Naive B cell (primary cell): ENCODE measurements around the gene SNTG2. TPM values are rescaled to one million over a fixed set of nuclear protein-coding genes. Genes with fewer than 3 reads are reported as not detected.
A peak's percentile ranks its signal among the peaks of the same experiment; 100 is the strongest.

Experiments used
- ATAC-seq, 2 donors: fragments of 150-1000 bp; cut with Tn5 transposase; 2 replicates each; pipeline ENCODE4 v1.10.0; 2021; ENCODE audit warnings: low read depth in 2 of 2, mild to moderate bottlenecking in 2 of 2, moderate library complexity in 2 of 2
- DNase-seq: peaks from one replicate; pipeline ENCODE4 v3.0.0; 2022
- H3K27ac Mint-ChIP-seq, 6 donors: one replicate each; pipeline ENCODE4 v1.8.0; 2020 to 2022; ENCODE audit warnings: mild to moderate bottlenecking in 6 of 6, mixed read lengths in 6 of 6, moderate library complexity in 5 of 6, inconsistent platforms in 2 of 6
- H3K27me3 Mint-ChIP-seq, 3 donors: one replicate each; pipeline ENCODE4 v1.8.0; 2021 to 2022; ENCODE audit warnings: mixed read lengths in 3 of 3, mild to moderate bottlenecking in 1 of 3
- H3K36me3 Mint-ChIP-seq, 2 donors: one replicate each; pipeline ENCODE4 v1.8.0; 2020 to 2022; ENCODE audit warnings: mixed read lengths in 2 of 2, inconsistent platforms in 1 of 2, mild to moderate bottlenecking in 1 of 2
- H3K4me1 Mint-ChIP-seq, 3 donors: one replicate each; pipeline ENCODE4 v1.8.0; 2020 to 2022; ENCODE audit warnings: mixed read lengths in 3 of 3, inconsistent platforms in 1 of 3, mild to moderate bottlenecking in 1 of 3, moderate library complexity in 1 of 3
- H3K4me3 Mint-ChIP-seq, 8 donors: one replicate each; pipeline ENCODE4 v1.8.0; 2020 to 2022; ENCODE audit warnings: mild to moderate bottlenecking in 8 of 8, mixed read lengths in 8 of 8, moderate library complexity in 8 of 8, inconsistent platforms in 2 of 8
- H3K9me3 Mint-ChIP-seq, 7 donors: one replicate each; pipeline ENCODE4 v1.8.0; 2020 to 2022; ENCODE audit warnings: mixed read lengths in 7 of 7, mild to moderate bottlenecking in 5 of 7, inconsistent platforms in 2 of 7, moderate library complexity in 1 of 7
- polyA plus RNA-seq, 6 donors: library from polyadenylated mRNA; unstranded; fragments of 300-500 nt; fragmentation: Illumina TruSeq; gene quantifications; one replicate each; pipeline ENCODE4 v1.2.3, GENCODE V29; 2021; ENCODE audit warnings: low read depth in 6 of 6

The SNTG2 gene
- polyA plus RNA-seq, 6 donors from 2014 or later: 1.8 to 9.2 (median 4.1) TPM

- H3K36me3 Mint-ChIP-seq: no peaks in the 10 kb centered on the region
- peaks cover 4 to 25% (median 21%) of the 10 kb centered on the region in 3 donors for H3K27me3 Mint-ChIP-seq
- peaks cover 0 to 5% (median 3%) of the 10 kb centered on the region in 7 donors for H3K9me3 Mint-ChIP-seq
- DNase-seq: no peak
- no peak for ATAC-seq
- peaks cover 0 to 2% (median 0%) of the 10 kb centered on the region in 3 donors for H3K4me1 Mint-ChIP-seq
- H3K27ac Mint-ChIP-seq: no peak overlapping the region
- peak overlapping the region in 1 of 8 donors; percentile 23 for H3K4me3 Mint-ChIP-seq
Observed at GRCh38 chr2:1037066-1037465, 86.4 kb downstream of the SNTG2 start.

- DNase-seq (no peak), ATAC-seq (no peak)
- no peaks in the 10 kb centered on the region for H3K36me3 Mint-ChIP-seq
- H3K27me3 Mint-ChIP-seq: peaks cover 0 to 30% (median 21%) of the 10 kb centered on the region in 3 donors
- no peak overlapping the region for H3K4me3 Mint-ChIP-seq
- no peak overlapping the region for H3K27ac Mint-ChIP-seq
- peaks cover 0 to 2% (median 0%) of the 10 kb centered on the region in 3 donors for H3K4me1 Mint-ChIP-seq
- H3K9me3 Mint-ChIP-seq: peaks cover 0 to 18% (median 10%) of the 10 kb centered on the region in 7 donors
Observed at GRCh38 chr2:1039549-1039948, 88.9 kb downstream of the SNTG2 start.

- no peak overlapping the region for H3K4me3 Mint-ChIP-seq
- peak overlapping the region in 1 of 6 donors; percentile 64 for H3K27ac Mint-ChIP-seq
- H3K9me3 Mint-ChIP-seq: peaks cover 0 to 33% (median 10%) of the 10 kb centered on the region in 7 donors
- ATAC-seq: no peak
- H3K27me3 Mint-ChIP-seq: peaks cover 2 to 42% (median 24%) of the 10 kb centered on the region in 3 donors
- H3K4me1 Mint-ChIP-seq: no peaks in the 10 kb centered on the region
- no peaks in the 10 kb centered on the region for H3K36me3 Mint-ChIP-seq
- no peak for DNase-seq
Observed at GRCh38 chr2:1041012-1041805, 90.6 kb downstream of the SNTG2 start.

GRCh38 chr2:1045109-1045508, 94.5 kb downstream of the SNTG2 start:
- ATAC-seq: no peak
- no peak overlapping the region for H3K4me3 Mint-ChIP-seq
- H3K9me3 Mint-ChIP-seq: peaks cover 0 to 56% (median 14%) of the 10 kb centered on the region in 7 donors
- no peak for DNase-seq
- no peak overlapping the region for H3K27ac Mint-ChIP-seq
- H3K36me3 Mint-ChIP-seq: peaks cover 0 to 3% of the 10 kb centered on the region in 2 donors
- H3K27me3 Mint-ChIP-seq: peaks cover 8 to 49% (median 20%) of the 10 kb centered on the region in 3 donors
- no peaks in the 10 kb centered on the region for H3K4me1 Mint-ChIP-seq

- Mint-ChIP-seq H3K27me3 (peaks cover 8 to 50% (median 14%) of the 10 kb centered on the region in 3 donors), H3K4me3 (no peak overlapping the region), H3K4me1 (no peaks in the 10 kb centered on the region), H3K27ac (no peak overlapping the region), H3K9me3 (peaks cover 0 to 56% (median 14%) of the 10 kb centered on the region in 7 donors), H3K36me3 (peaks cover 0 to 3% of the 10 kb centered on the region in 2 donors)
- DNase-seq (no peak), ATAC-seq (no peak)
Observed at GRCh38 chr2:1046067-1046466, 95.4 kb downstream of the SNTG2 start.

- H3K9me3 Mint-ChIP-seq: peaks cover 0 to 56% (median 14%) of the 10 kb centered on the region in 7 donors
- no peak overlapping the region for H3K4me3 Mint-ChIP-seq
- peaks cover 11 to 53% (median 20%) of the 10 kb centered on the region in 3 donors for H3K27me3 Mint-ChIP-seq
- ATAC-seq: peak; percentile 53 to 80
- no peak overlapping the region for H3K27ac Mint-ChIP-seq
- H3K4me1 Mint-ChIP-seq: no peaks in the 10 kb centered on the region
- peaks cover 0 to 3% of the 10 kb centered on the region in 2 donors for H3K36me3 Mint-ChIP-seq
- DNase-seq: peak; percentile 32
Observed at GRCh38 chr2:1047485-1047884, 96.8 kb downstream of the SNTG2 start.

GRCh38 chr2:1049691-1050090, 99.0 kb downstream of the SNTG2 start:
- Mint-ChIP-seq H3K9me3 (peaks cover 0 to 37% (median 0%) of the 10 kb centered on the region in 7 donors), H3K27me3 (peaks cover 11 to 58% (median 39%) of the 10 kb centered on the region in 3 donors), H3K36me3 (peaks cover 0 to 3% of the 10 kb centered on the region in 2 donors), H3K27ac (peak overlapping the region in 1 of 6 donors; percentile 13), H3K4me3 (no peak overlapping the region), H3K4me1 (no peaks in the 10 kb centered on the region)
- DNase-seq: no peak
- ATAC-seq: no peak

- peaks cover 0 to 3% of the 10 kb centered on the region in 2 donors for H3K36me3 Mint-ChIP-seq
- no peak for DNase-seq
- no peak overlapping the region for H3K4me3 Mint-ChIP-seq
- H3K27ac Mint-ChIP-seq: peak overlapping the region in 1 of 6 donors; percentile 58
- H3K4me1 Mint-ChIP-seq: no peaks in the 10 kb centered on the region
- peaks cover 11 to 60% (median 46%) of the 10 kb centered on the region in 3 donors for H3K27me3 Mint-ChIP-seq
- no peak for ATAC-seq
- peaks cover 0 to 24% (median 0%) of the 10 kb centered on the region in 7 donors for H3K9me3 Mint-ChIP-seq
Observed at GRCh38 chr2:1051075-1051474, 100.4 kb downstream of the SNTG2 start.

GRCh38 chr2:1052771-1053191, 102.1 kb downstream of the SNTG2 start:
- ATAC-seq (no peak), DNase-seq (no peak)
- Mint-ChIP-seq H3K27me3 (peaks cover 3 to 61% (median 41%) of the 10 kb centered on the region in 3 donors), H3K4me3 (no peak overlapping the region), H3K27ac (no peak overlapping the region), H3K36me3 (peaks cover 0 to 3% of the 10 kb centered on the region in 2 donors), H3K9me3 (peaks cover 0 to 7% (median 0%) of the 10 kb centered on the region in 7 donors), H3K4me1 (no peaks in the 10 kb centered on the region)

GRCh38 chr2:1053786-1054185, 103.1 kb downstream of the SNTG2 start:
- H3K4me1 Mint-ChIP-seq: no peaks in the 10 kb centered on the region
- no peak overlapping the region for H3K27ac Mint-ChIP-seq
- H3K9me3 Mint-ChIP-seq: peaks cover 0 to 5% (median 0%) of the 10 kb centered on the region in 7 donors
- DNase-seq (no peak), ATAC-seq (no peak)
- no peak overlapping the region for H3K4me3 Mint-ChIP-seq
- H3K36me3 Mint-ChIP-seq: no peaks in the 10 kb centered on the region
- H3K27me3 Mint-ChIP-seq: peaks cover 3 to 61% (median 46%) of the 10 kb centered on the region in 3 donors

GRCh38 chr2:1054399-1054798, 103.8 kb downstream of the SNTG2 start:
- peaks cover 3 to 56% (median 48%) of the 10 kb centered on the region in 3 donors for H3K27me3 Mint-ChIP-seq
- ATAC-seq (no peak), DNase-seq (no peak)
- H3K27ac Mint-ChIP-seq: peak overlapping the region in 1 of 6 donors; percentile 30
- no peaks in the 10 kb centered on the region for H3K36me3 Mint-ChIP-seq
- H3K4me3 Mint-ChIP-seq: no peak overlapping the region
- no peaks in the 10 kb centered on the region for H3K9me3 Mint-ChIP-seq
- H3K4me1 Mint-ChIP-seq: no peaks in the 10 kb centered on the region

- ATAC-seq (no peak), DNase-seq (no peak)
- peaks cover 3 to 52% (median 46%) of the 10 kb centered on the region in 3 donors for H3K27me3 Mint-ChIP-seq
- no peak overlapping the region for H3K27ac Mint-ChIP-seq
- H3K9me3 Mint-ChIP-seq: no peaks in the 10 kb centered on the region
- no peaks in the 10 kb centered on the region for H3K36me3 Mint-ChIP-seq
- no peaks in the 10 kb centered on the region for H3K4me1 Mint-ChIP-seq
- H3K4me3 Mint-ChIP-seq: no peak overlapping the region
Observed at GRCh38 chr2:1055014-1055595, 104.5 kb downstream of the SNTG2 start.

- Mint-ChIP-seq H3K36me3 (no peaks in the 10 kb centered on the region), H3K27ac (no peak overlapping the region), H3K4me3 (no peak overlapping the region), H3K4me1 (no peaks in the 10 kb centered on the region), H3K27me3 (peaks cover 10 to 60% (median 43%) of the 10 kb centered on the region in 3 donors), H3K9me3 (no peaks in the 10 kb centered on the region)
- DNase-seq (no peak), ATAC-seq (no peak)
Observed at GRCh38 chr2:1060372-1060771, 109.7 kb downstream of the SNTG2 start.
